ENCODE data around the gene SRF. TPM values are rescaled to one million over a fixed set of nuclear protein-coding genes. Genes with fewer than 3 reads are reported as not detected.

SRF gene
- total RNA-seq, 2 experiments from 2014 or later = 34.5 to 35.4 TPM

DNA sequence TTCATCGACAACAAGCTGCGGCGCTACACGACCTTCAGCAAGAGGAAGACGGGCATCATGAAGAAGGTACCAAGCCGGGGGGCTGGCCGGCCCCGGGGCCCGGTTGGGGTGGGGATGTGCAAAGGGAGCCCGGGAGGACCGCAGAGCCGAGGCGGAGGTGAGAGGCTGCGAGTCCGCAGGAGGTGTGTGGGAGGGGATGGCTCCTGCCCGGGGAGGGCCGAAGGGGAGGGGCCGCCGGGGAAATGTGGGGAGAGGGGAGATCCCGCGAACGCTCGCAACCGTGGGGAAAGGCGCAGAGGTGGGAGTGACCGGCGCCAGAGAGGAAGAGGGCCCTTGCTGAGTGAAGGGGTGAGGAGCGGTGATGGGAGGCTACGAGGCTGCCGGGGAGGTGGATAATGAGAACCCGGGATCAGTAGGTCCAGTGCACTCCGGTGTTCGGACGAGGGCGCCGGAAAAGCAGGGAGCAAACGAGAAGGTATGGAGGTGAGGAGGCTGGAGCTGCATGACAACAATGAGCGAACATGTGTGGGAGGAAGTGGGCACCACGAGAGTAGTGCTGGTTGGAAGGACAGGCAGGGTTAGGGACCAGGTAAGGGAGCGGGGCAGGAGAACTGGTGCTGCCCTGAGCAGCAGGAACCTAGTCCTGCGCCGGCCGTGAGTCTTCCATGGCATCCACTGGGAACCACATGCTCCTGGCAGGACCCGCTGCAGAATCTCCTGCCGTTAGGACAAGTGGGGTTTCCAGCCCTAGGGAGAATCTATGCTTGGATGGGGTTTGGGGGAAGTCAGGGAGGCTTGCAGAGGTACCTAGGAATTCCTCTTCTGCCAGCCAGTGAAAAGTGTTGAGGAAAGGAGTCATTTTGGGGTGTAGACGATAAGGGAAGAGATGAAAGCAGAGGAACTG lies 1.3 kb downstream of the SRF start:
- DNase-seq (peak; percentile 65), ATAC-seq (no peak)
- no peaks in the 10 kb centered on the region for H3K9me3 Mint-ChIP-seq
- ChIA-PET POLR2A (interaction anchor here (0.6 to 1.9 kb wide), 8 partner anchors 8 to 308 kb away, joined by 3 to 8 read pairs (median 4); partner anchors contain the start of genes CUL7, CUL9, DNPH1 and PPP2R5D), CTCF (interaction anchor here (0.6 to 1.7 kb wide), 7 partner anchors 8 to 481 kb away, joined by 3 to 5 read pairs (median 4); partner anchors contain the start of gene PPP2R5D)
- TF ChIP-seq, protein P1, sequence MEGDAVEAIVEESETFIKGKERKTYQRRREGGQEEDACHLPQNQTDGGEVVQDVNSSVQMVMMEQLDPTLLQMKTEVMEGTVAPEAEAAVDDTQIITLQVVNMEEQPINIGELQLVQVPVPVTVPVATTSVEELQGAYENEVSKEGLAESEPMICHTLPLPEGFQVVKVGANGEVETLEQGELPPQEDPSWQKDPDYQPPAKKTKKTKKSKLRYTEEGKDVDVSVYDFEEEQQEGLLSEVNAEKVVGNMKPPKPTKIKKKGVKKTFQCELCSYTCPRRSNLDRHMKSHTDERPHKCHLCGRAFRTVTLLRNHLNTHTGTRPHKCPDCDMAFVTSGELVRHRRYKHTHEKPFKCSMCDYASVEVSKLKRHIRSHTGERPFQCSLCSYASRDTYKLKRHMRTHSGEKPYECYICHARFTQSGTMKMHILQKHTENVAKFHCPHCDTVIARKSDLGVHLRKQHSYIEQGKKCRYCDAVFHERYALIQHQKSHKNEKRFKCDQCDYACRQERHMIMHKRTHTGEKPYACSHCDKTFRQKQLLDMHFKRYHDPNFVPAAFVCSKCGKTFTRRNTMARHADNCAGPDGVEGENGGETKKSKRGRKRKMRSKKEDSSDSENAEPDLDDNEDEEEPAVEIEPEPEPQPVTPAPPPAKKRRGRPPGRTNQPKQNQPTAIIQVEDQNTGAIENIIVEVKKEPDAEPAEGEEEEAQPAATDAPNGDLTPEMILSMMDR (IDR thresholded peaks at IDR 0.05) = no peak
- peaks cover 29% of the 10 kb centered on the region for H3K36me3 Mint-ChIP-seq (ENCODE audit: low read depth)
- H3K4me1 Mint-ChIP-seq (ENCODE audit: low read depth) = peaks cover 38% of the 10 kb centered on the region
- peak overlapping the region; percentile 93 for H3K4me3 Mint-ChIP-seq
- intact Hi-C loops (cut with micrococcal nuclease) = loop anchor here (5.0 kb wide), 1 partner anchor 55 kb away; the partner anchor contains the start of gene DNPH1
- no peaks in the 10 kb centered on the region for H3K27me3 Mint-ChIP-seq
- peak overlapping the region; percentile 90 for H3K27ac Mint-ChIP-seq

DNA sequence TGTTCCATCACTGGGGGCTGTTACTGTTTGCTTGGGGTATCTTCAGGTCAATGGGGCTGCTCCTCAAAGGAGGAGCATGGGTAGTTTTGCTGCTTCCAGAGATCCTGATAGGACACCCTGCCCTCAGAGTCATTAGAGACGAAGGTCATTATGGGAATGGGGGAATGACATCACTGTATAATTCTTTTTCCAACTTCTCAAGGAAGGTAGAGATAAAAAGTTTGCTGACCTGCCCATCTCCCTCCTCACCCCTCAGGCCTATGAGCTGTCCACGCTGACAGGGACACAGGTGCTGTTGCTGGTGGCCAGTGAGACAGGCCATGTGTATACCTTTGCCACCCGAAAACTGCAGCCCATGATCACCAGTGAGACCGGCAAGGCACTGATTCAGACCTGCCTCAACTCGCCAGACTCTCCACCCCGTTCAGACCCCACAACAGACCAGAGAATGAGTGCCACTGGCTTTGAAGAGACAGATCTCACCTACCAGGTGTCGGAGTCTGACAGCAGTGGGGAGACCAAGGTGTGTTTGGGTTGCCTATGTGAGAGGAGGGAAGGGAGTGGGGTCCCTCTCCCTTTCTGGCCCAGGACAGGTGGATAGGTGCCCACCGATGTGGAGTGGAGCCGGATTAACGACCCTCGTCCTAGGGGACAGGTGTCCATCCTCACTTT lies 2.7 kb downstream of the SRF start:
- intact Hi-C loops (cut with micrococcal nuclease) = loop anchor here (5.0 kb wide), 1 partner anchor 54 kb away; the partner anchor contains the start of gene DNPH1
- Mint-ChIP-seq H3K27ac (peak overlapping the region; percentile 90), H3K9me3 (no peaks in the 10 kb centered on the region), H3K4me3 (peak overlapping the region; percentile 93), H3K36me3 (ENCODE audit: low read depth) (peaks cover 38% of the 10 kb centered on the region), H3K27me3 (no peaks in the 10 kb centered on the region), H3K4me1 (ENCODE audit: low read depth) (peaks cover 38% of the 10 kb centered on the region)
- DNase-seq (peak; percentile 31), ATAC-seq (no peak)
- ChIA-PET POLR2A (interaction anchor here (0.8 to 3.4 kb wide), 6 partner anchors 8 to 194 kb away, joined by 3 to 13 read pairs (median 5); partner anchors contain the start of genes CUL9, DNPH1 and PEX6), CTCF (interaction anchor here (1.4 to 2.7 kb wide), 3 partner anchors 9 to 56 kb away, joined by 4 to 9 read pairs (median 9); partner anchors contain the start of gene DNPH1)
- TF ChIP-seq, protein P1 (IDR thresholded peaks at IDR 0.05) = no peak

DNA sequence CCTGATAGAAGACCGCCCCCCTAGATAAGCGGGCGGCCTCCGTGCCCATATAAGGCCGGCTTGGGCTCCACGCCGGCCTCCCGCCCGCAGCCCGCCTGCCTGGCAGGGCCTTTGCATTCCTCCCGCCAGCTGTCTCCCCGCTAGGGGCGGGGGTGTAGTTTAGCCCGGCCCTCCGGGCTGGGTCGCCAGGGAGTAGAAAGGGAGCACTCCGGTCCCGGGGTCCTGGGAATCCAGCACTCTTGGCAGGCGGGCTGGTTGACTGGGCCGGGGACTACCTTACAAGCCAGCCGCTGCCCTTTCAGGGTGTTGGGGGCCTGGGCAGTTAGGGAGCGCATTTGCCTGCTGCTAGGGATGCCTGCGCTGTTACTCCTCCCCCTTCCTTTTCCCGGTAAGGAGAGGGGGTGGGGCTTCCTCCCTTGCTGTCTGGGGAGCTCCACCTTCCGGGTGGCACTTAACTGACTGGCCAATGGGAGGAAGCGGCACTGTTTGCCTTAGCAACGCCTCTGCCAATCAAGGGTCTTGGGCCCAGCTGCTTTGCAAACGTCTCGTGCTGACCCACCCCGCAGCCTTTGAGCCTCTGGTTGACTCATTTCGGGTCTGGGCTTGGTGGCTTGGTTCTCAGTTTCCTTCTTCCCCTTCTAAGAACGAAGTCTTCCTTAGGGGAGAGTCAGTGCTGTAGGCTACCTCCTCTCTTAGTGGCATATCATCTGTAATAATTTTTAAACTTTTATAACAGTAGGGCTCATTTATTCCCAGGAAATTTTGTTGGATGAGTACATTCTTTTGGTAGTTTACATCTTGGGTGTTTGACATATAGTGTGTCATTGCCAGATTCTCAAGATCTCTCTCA lies 3.4 kb downstream of the SRF start:
- TF ChIP-seq, protein P1 (IDR thresholded peaks at IDR 0.05) = no peak
- Mint-ChIP-seq H3K4me3 (peak overlapping the region; percentile 93), H3K27me3 (no peaks in the 10 kb centered on the region), H3K27ac (peak overlapping the region; percentile 83), H3K36me3 (ENCODE audit: low read depth) (peaks cover 44% of the 10 kb centered on the region), H3K9me3 (no peaks in the 10 kb centered on the region), H3K4me1 (ENCODE audit: low read depth) (peaks cover 38% of the 10 kb centered on the region)
- CTCF ChIA-PET = interaction anchor here (1.8 to 2.7 kb wide), 2 partner anchors 31 to 55 kb away, joined by 9 read pairs; partner anchors contain the start of gene DNPH1
- intact Hi-C loops (cut with micrococcal nuclease) = loop anchor here (5.0 kb wide), 1 partner anchor 53 kb away; the partner anchor contains the start of gene DNPH1
- POLR2A ChIA-PET = interaction anchor here (0.7 to 3.4 kb wide), 8 partner anchors 10 to 195 kb away, joined by 3 to 13 read pairs (median 3); partner anchors contain the start of genes DNPH1 and PEX6
- DNase-seq (peak; percentile 98), ATAC-seq (peak; percentile 78)

DNA sequence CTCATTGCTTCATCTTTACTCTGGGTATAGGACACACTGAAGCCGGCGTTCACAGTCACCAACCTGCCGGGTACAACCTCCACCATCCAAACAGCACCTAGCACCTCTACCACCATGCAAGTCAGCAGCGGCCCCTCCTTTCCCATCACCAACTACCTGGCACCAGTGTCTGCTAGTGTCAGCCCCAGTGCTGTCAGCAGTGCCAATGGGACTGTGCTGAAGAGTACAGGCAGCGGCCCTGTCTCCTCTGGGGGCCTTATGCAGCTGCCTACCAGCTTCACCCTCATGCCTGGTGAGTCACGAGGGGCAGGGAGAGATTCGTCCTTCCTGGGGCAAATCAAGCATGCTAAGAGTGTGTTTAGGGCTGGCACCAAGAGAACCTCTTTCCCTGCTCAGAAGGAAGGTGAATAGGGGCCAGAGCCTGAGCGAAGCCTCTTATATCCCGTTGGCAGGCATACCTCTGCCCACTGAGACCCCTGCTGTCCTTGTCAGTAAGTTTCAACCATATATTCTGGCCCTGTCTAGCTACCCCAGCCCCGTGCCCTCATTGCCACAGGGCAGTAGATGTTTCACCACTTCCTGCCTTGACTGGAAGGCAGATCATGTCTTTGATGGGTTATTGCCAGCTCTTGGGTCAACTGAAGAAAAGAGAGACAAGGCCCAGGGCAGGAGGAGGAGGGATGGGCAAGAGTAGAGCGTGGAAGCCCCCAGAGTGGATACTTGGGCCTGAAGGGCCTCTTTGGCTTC lies 4.8 kb downstream of the SRF start:
- DNase-seq (no peak), ATAC-seq (no peak)
- Mint-ChIP-seq H3K27me3 (no peaks in the 10 kb centered on the region), H3K36me3 (ENCODE audit: low read depth) (peaks cover 44% of the 10 kb centered on the region), H3K4me3 (no peak overlapping the region), H3K27ac (peak overlapping the region; percentile 57), H3K4me1 (ENCODE audit: low read depth) (peaks cover 33% of the 10 kb centered on the region), H3K9me3 (no peaks in the 10 kb centered on the region)
- CTCF ChIA-PET = interaction anchor here (1.4 to 2.7 kb wide), 3 partner anchors 10 to 54 kb away, joined by 3 to 9 read pairs (median 9); partner anchors contain the start of gene DNPH1
- POLR2A ChIA-PET = interaction anchor here (1.2 to 3.4 kb wide), 3 partner anchors 12 to 196 kb away, joined by 3 to 13 read pairs (median 4); partner anchors contain the start of gene PEX6
- TF ChIP-seq, protein P1 (IDR thresholded peaks at IDR 0.05) = no peak
- intact Hi-C loops (cut with micrococcal nuclease) = no loop called here

Measured in activated CD8-positive, alpha-beta T cell treated with anti-CD3 and anti-CD28 coated beads for 36 hours (primary cell).